ENCODE measurements around the gene CEL. TPM values are rescaled to one million over a fixed set of nuclear protein-coding genes. Genes with fewer than 3 reads are reported as not detected.

The CEL gene
- total RNA-seq, 6 experiments from 2014 or later = 0.19 to 0.35 (median 0.26) TPM; not detected in 2

DNA sequence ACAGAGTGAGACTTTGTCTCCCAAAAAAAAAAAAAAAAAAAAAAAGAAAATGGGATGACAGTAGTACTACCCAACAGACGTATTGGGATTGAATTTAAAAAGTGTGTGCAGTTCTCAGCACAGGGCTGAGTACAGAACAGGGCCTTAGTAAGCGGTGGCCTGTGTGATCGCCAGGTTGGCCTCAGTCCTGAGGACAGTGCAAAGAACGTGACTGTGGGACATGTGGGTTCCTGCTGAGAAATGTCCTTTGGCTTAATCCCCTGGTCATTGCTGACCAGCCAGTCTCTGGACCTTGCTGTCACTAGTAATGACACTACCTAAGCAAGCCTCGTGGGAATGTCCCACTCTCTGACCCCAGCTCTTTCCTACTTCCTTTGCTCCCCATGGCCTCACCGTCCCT is 17.7 kb upstream of the CEL start:
- WGBS (ENCODE audit: insufficient coverage, low coverage, low lambda C conversion rate, missing lambda C conversion rate) = 96% methylated on average over 4 of the region's 6 CpGs

DNA sequence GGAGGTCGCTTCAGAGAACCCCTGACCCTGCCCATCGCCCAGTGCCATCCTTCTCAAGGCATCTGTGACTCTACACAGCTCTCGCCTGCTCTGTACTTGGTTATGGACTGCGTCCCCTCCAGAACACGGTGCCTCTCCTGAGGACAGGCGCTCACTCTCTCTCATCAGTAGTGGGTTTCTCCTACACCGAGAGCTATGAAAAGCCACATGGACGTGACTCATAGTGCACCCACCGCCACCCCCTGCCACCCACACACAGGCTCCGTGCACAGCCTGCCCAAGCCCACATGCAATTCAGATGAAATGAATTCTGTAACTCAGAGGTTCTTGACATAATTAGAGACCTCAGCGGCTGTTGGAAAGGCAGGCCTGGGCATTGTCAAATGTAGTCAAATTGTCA is 17.1 kb upstream of the CEL start:
- intact Hi-C loops (cut with DNase I) = loop anchor here in 1 of 2 donors (5.0 kb wide), 1 partner anchor 103 kb away; no protein-coding TSS in a partner anchor
- Histone ChIP-seq H3K27ac (no peak overlapping the region), H3K36me3 (peaks cover 0 to 50% (median 10%) of the 10 kb centered on the region in 4 donors), H3K27me3 (no peaks in the 10 kb centered on the region), H3K4me3 (no peak overlapping the region), H3K9me3 (no peaks in the 10 kb centered on the region), H3K4me1 (no peaks in the 10 kb centered on the region)
- no peak for ATAC-seq
- no peak for TF ChIP-seq POLR2A (IDR thresholded peaks at IDR 0.05)
- TF ChIP-seq, protein P1, sequence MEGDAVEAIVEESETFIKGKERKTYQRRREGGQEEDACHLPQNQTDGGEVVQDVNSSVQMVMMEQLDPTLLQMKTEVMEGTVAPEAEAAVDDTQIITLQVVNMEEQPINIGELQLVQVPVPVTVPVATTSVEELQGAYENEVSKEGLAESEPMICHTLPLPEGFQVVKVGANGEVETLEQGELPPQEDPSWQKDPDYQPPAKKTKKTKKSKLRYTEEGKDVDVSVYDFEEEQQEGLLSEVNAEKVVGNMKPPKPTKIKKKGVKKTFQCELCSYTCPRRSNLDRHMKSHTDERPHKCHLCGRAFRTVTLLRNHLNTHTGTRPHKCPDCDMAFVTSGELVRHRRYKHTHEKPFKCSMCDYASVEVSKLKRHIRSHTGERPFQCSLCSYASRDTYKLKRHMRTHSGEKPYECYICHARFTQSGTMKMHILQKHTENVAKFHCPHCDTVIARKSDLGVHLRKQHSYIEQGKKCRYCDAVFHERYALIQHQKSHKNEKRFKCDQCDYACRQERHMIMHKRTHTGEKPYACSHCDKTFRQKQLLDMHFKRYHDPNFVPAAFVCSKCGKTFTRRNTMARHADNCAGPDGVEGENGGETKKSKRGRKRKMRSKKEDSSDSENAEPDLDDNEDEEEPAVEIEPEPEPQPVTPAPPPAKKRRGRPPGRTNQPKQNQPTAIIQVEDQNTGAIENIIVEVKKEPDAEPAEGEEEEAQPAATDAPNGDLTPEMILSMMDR (IDR thresholded peaks at IDR 0.05) = no peak
- no peak for DNase-seq
- 87% methylated on average over 9 of the region's 11 CpGs for WGBS (ENCODE audit: insufficient coverage, low coverage, low lambda C conversion rate, missing lambda C conversion rate)

More for the DNA sequence above, 17.7 kb upstream of the CEL start:
- intact Hi-C loops (cut with DNase I) = loop anchor here in 1 of 2 donors (5.0 kb wide), 1 partner anchor 103 kb away; no protein-coding TSS in a partner anchor
- no peaks in the 10 kb centered on the region for H3K4me1 ChIP-seq
- TF ChIP-seq, protein P1 (IDR thresholded peaks at IDR 0.05) = no peak
- TF ChIP-seq POLR2A (IDR thresholded peaks at IDR 0.05) = no peak
- DNase-seq = no peak
- H3K4me3 ChIP-seq = no peak overlapping the region
- no peak overlapping the region for H3K27ac ChIP-seq
- H3K36me3 ChIP-seq = peaks cover 0 to 50% (median 10%) of the 10 kb centered on the region in 4 donors
- H3K27me3 ChIP-seq = no peaks in the 10 kb centered on the region
- no peak for ATAC-seq
- H3K9me3 ChIP-seq = no peaks in the 10 kb centered on the region

DNA sequence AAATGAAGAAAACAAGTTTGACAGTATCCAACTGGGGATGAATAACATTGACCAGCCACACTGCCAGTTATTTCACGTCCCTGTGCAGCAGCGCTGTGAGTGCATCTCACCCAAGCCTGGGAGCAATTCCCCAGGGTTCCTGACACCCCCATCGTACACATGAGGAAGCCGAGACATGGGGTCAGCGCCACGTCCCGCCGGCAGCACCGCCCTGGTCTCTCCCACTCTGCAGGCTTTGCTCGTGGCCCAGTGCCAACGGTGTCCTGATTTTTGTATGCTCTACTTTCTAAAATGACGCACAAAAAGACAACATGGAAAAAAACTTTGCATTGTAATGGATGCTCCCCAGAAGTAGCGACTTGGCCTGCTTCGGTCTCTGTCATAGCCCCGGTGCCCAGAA is 16.6 kb upstream of the CEL start:
- H3K27ac ChIP-seq = no peak overlapping the region
- peaks cover 0 to 50% (median 10%) of the 10 kb centered on the region in 4 donors for H3K36me3 ChIP-seq
- H3K27me3 ChIP-seq = no peaks in the 10 kb centered on the region
- 79% methylated on average over 6 of the region's 15 CpGs for WGBS (ENCODE audit: insufficient coverage, low coverage, low lambda C conversion rate, missing lambda C conversion rate)
- H3K4me1 ChIP-seq = no peaks in the 10 kb centered on the region
- ATAC-seq = no peak
- H3K4me3 ChIP-seq = no peak overlapping the region
- TF ChIP-seq, protein P1 (IDR thresholded peaks at IDR 0.05) = no peak
- no peaks in the 10 kb centered on the region for H3K9me3 ChIP-seq
- intact Hi-C loops (cut with DNase I) = no loop called here
- peak in 1 of 3 donors; percentile 47 for DNase-seq

DNA sequence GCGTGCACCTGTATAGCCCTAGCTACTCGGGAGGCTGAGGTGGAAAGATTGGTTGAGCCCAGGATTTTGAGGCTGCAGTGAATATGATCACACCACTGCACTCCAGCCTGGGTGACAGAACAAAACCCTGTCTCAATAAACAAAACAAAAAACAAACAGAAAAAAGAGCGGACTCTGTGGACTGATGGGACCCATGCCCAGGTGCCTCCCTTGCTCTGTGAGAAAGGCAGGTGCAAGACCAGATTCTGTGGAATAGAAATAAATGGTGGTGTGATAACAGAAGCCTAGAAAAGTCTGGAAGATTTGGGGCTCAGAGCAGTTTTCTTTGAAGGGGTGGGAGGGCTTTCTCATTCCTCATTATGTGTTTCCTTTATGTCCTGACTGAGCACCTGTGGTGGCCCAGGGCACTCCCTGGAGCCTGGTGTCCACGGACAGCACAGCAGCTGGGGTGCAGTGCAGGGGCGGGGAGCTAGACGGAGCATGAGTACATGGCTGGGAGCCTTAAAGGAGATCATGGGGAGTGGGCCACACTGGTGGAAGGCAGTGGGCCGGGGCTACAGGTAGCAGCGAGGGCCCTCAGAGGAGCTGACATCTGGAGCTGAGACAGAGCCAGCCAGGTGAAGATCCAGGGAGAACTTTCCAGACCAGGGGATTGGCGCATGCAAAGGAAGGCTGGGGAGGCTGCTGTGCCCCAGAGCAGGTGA is 15.4 kb upstream of the CEL start:
- Histone ChIP-seq H3K36me3 (peaks cover 0 to 56% (median 10%) of the 10 kb centered on the region in 4 donors), H3K4me3 (no peak overlapping the region), H3K9me3 (no peaks in the 10 kb centered on the region), H3K4me1 (no peaks in the 10 kb centered on the region), H3K27ac (no peak overlapping the region), H3K27me3 (no peaks in the 10 kb centered on the region)
- 93% methylated on average over 8 of the region's 9 CpGs for WGBS (ENCODE audit: insufficient coverage, low coverage, low lambda C conversion rate, missing lambda C conversion rate)
- ATAC-seq = peak in 1 of 4 donors; percentile 38
- TF ChIP-seq POLR2A (IDR thresholded peaks at IDR 0.05) = no peak
- TF ChIP-seq, protein P1 (IDR thresholded peaks at IDR 0.05) = no peak
- intact Hi-C loops (cut with DNase I) = no loop called here
- DNase-seq = peak in 1 of 3 donors; percentile 15
